Mesothelial cell of epicardium (in vitro differentiated cells): Measurements from ENCODE around the gene DCDC2B. TPM values are rescaled to one million over a fixed set of nuclear protein-coding genes. Genes with fewer than 3 reads are reported as not detected.

Experiments used
- DNase-seq, 2 experiments: peaks; one replicate each; pipeline ENCODE4 v3.0.0; 2021; ENCODE audit warnings: low spot score in 2 of 2; ENCODE audit not compliant: unreplicated experiment in 2 of 2
- H3K27ac Mint-ChIP-seq: 2 replicates; pipeline ENCODE4 v1.8.0; 2021; ENCODE audit warnings: mixed read lengths
- H3K27me3 Mint-ChIP-seq: 2 replicates; pipeline ENCODE4 v1.8.0; 2021; ENCODE audit warnings: low read depth, mixed read lengths
- H3K36me3 Mint-ChIP-seq: 2 replicates; pipeline ENCODE4 v1.8.0; 2021; ENCODE audit warnings: mixed read lengths
- H3K4me1 Mint-ChIP-seq: 2 replicates; pipeline ENCODE4 v1.8.0; 2021; ENCODE audit warnings: mixed read lengths
- H3K4me3 Mint-ChIP-seq: 2 replicates; pipeline ENCODE4 v1.8.0; 2021; ENCODE audit warnings: mild to moderate bottlenecking, moderate library complexity, mixed read lengths
- H3K9me3 Mint-ChIP-seq: 2 replicates; pipeline ENCODE4 v1.8.0; 2021; ENCODE audit warnings: mixed read lengths
- CTCF ChIP-seq: fragments of 200-600 bp; sonication (generic); IDR thresholded peaks from one replicate; pipeline ENCODE4 v1.5.0; 2021; ENCODE audit warnings: antibody characterized with exemption; ENCODE audit not compliant: unreplicated experiment
- total RNA-seq: library from RNA; stranded (reverse); gene quantifications from 3 replicates; pipeline ENCODE4 v1.2.1, GENCODE V29; 2021

The DCDC2B gene
- total RNA-seq, 1 donor from 2014 or later = not detected

- no peak for TF ChIP-seq CTCF
- no peaks in the 10 kb centered on the region for H3K36me3 Mint-ChIP-seq
- H3K4me1 Mint-ChIP-seq = peaks cover 12% of the 10 kb centered on the region
- H3K4me3 Mint-ChIP-seq = no peak overlapping the region
- H3K27ac Mint-ChIP-seq = no peak overlapping the region
- H3K9me3 Mint-ChIP-seq = no peaks in the 10 kb centered on the region
- H3K27me3 Mint-ChIP-seq = no peaks in the 10 kb centered on the region
- no peak for DNase-seq
Observed at GRCh38 chr1:32216566-32216965, 7.7 kb downstream of the DCDC2B start.

- Mint-ChIP-seq H3K9me3 (no peaks in the 10 kb centered on the region), H3K4me3 (no peak overlapping the region), H3K27ac (no peak overlapping the region), H3K27me3 (no peaks in the 10 kb centered on the region), H3K4me1 (peaks cover 24% of the 10 kb centered on the region), H3K36me3 (peaks cover 2% of the 10 kb centered on the region)
- TF ChIP-seq CTCF = no peak
- DNase-seq = no peak
Observed at GRCh38 chr1:32219022-32219421, 10.1 kb downstream of the DCDC2B start.

- peak overlapping the region; percentile 98 for H3K4me3 Mint-ChIP-seq
- no peaks in the 10 kb centered on the region for H3K9me3 Mint-ChIP-seq
- peak overlapping the region; percentile 98 for H3K27ac Mint-ChIP-seq
- H3K36me3 Mint-ChIP-seq = peaks cover 11% of the 10 kb centered on the region
- peaks cover 25% of the 10 kb centered on the region for H3K4me1 Mint-ChIP-seq
- TF ChIP-seq CTCF = no peak
- DNase-seq = no peak
- H3K27me3 Mint-ChIP-seq = no peaks in the 10 kb centered on the region
Observed at GRCh38 chr1:32220746-32221580, 12.1 kb downstream of the DCDC2B start.

- peak overlapping the region; percentile 98 for H3K4me3 Mint-ChIP-seq
- no peak for TF ChIP-seq CTCF
- peaks cover 25% of the 10 kb centered on the region for H3K4me1 Mint-ChIP-seq
- peaks cover 15% of the 10 kb centered on the region for H3K36me3 Mint-ChIP-seq
- no peak for DNase-seq
- H3K9me3 Mint-ChIP-seq = no peaks in the 10 kb centered on the region
- H3K27ac Mint-ChIP-seq = peak overlapping the region; percentile 98
- H3K27me3 Mint-ChIP-seq = no peaks in the 10 kb centered on the region
Observed at GRCh38 chr1:32221581-32221979, 12.7 kb downstream of the DCDC2B start.

- Mint-ChIP-seq H3K27me3 (no peaks in the 10 kb centered on the region), H3K27ac (peak within 1 kb of the TSS; percentile 98), H3K4me3 (peak within 1 kb of the TSS; percentile 98), H3K9me3 (no peaks in the 10 kb centered on the region), H3K4me1 (peaks cover 25% of the 10 kb centered on the region), H3K36me3 (peaks cover 15% of the 10 kb centered on the region)
- peak; percentile 76 to 88 for DNase-seq
- no peak for TF ChIP-seq CTCF
Observed at GRCh38 chr1:32221980-32222755, 13.3 kb downstream of the DCDC2B start, which contains the start of the genes EIF3I and TMEM234. Gene EIF3I, plus strand, starts transcription at chr1:32222407. Its CDS starts 35 bp downstream, at chr1:32222442. Gene TMEM234, minus strand, starts transcription at chr1:32222353. Its CDS starts 31 bp downstream, at chr1:32222322.
